ENCODE measurements around the gene CASP3. TPM values are rescaled to one million over a fixed set of nuclear protein-coding genes. Genes with fewer than 3 reads are reported as not detected.

CASP3 gene
- total and polyA plus RNA-seq, 9 of the 15 experiments (the other 6 are each of a cell fraction or from before 2014, with no cell fraction given): 17.6 to 40.1 (median 31.8) TPM

- FAIRE-seq (peak; percentile 6), ATAC-seq (no peak), DNase-seq (ENCODE audit: extremely low read depth in 1 of 4, low spot score in 3 of 4) (no peak)
- Histone ChIP-seq H2AFZ (ENCODE audit: low read depth, low read length) (no peak overlapping the region), H3K4me2 (ENCODE audit: insufficient read depth, low read length) (no peak overlapping the region), H3K27ac (ENCODE audit: extremely low read depth, low read depth, low read length) (no peak overlapping the region), H3K9ac (ENCODE audit: insufficient read depth in 1 of 2, low read depth in 2 of 2, low read length in 2 of 2) (no peak overlapping the region), H3K36me3 (ENCODE audit: control insufficient read depth, insufficient read depth, low read length) (peaks cover 71% of the 10 kb centered on the region), H3K9me3 (replicated peaks; ENCODE audit: control insufficient read depth, insufficient read depth, low read depth, low read length) (no peaks in the 10 kb centered on the region), H3K4me3 (no peak overlapping the region), H3K79me2 (ENCODE audit: control insufficient read depth, insufficient read depth, low read length) (peaks cover 12% of the 10 kb centered on the region; the same call in 2 of the 3 replicates), H4K20me1 (replicated peaks; ENCODE audit: control insufficient read depth, insufficient read depth, low read length) (no peaks in the 10 kb centered on the region), H3K27me3 (ENCODE audit: control insufficient read depth in 2 of 2, insufficient read depth in 2 of 2, low read length in 2 of 2) (no peaks in the 10 kb centered on the region), H3K4me1 (replicated peaks in 1 of 2; ENCODE audit: control insufficient read depth in 2 of 2, insufficient read depth in 2 of 2, low read length in 2 of 2) (no peaks in the 10 kb centered on the region), H3K9me1 (ENCODE audit: control insufficient read depth, insufficient read depth, low read length) (no peaks in the 10 kb centered on the region)
- POLR2A ChIA-PET: no interaction called here
- CTCF ChIA-PET (ENCODE audit: low intra/inter-chr PET ratio): no interaction called here
- TF ChIP-seq NFYB (IDR thresholded peaks at IDR 0.05; ENCODE audit: extremely low read depth, insufficient read length): no peak
- 95% methylated on average over 3 of the region's 3 CpGs for WGBS (ENCODE audit: insufficient coverage, low coverage, missing lambda C conversion rate)
- intact Hi-C loops (cut with micrococcal nuclease) (no loop called here), in situ Hi-C loops (cut with MboI) (no loop called here)
- BruUV-seq (replicated peaks): no TSS peak
These were observed 13.9 kb downstream of the CASP3 start for GRCh38 chr4:184635381-184635780.

DNA sequence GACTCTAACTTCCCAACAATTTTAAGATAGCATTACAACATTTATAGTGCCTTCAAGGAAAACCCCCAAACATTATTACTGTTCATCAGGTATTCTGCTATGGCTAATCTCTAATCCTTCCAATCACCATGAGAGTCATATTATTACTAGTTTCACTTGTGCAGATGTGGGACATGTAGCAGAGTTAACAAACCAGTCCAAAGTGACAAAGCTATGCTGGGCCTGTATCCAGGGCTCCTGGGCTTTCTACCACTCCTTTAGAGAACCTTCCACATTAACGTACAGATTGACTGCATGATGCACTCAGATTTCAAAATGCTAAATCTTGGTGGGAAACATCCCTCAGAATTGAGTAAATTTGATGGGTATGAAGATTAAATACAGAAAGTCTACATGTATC is 16.4 kb downstream of the CASP3 start:
- in situ Hi-C loops (cut with MboI) (no loop called here), intact Hi-C loops (cut with micrococcal nuclease) (no loop called here)
- Histone ChIP-seq H2AFZ (ENCODE audit: low read depth, low read length) (no peak overlapping the region), H4K20me1 (replicated peaks; ENCODE audit: control insufficient read depth, insufficient read depth, low read length) (no peaks in the 10 kb centered on the region), H3K9me3 (replicated peaks; ENCODE audit: control insufficient read depth, insufficient read depth, low read depth, low read length) (no peaks in the 10 kb centered on the region), H3K27ac (ENCODE audit: extremely low read depth, low read depth, low read length) (no peak overlapping the region), H3K36me3 (ENCODE audit: control insufficient read depth, insufficient read depth, low read length) (peaks cover 78% of the 10 kb centered on the region), H3K9me1 (ENCODE audit: control insufficient read depth, insufficient read depth, low read length) (no peaks in the 10 kb centered on the region), H3K27me3 (ENCODE audit: control insufficient read depth in 2 of 2, insufficient read depth in 2 of 2, low read length in 2 of 2) (no peaks in the 10 kb centered on the region), H3K4me2 (ENCODE audit: insufficient read depth, low read length) (no peak overlapping the region), H3K4me3 (no peak overlapping the region), H3K79me2 (ENCODE audit: control insufficient read depth, insufficient read depth, low read length) (no peaks in the 10 kb centered on the region), H3K9ac (ENCODE audit: insufficient read depth in 1 of 2, low read depth in 2 of 2, low read length in 2 of 2) (no peak overlapping the region), H3K4me1 (replicated peaks in 1 of 2; ENCODE audit: control insufficient read depth in 2 of 2, insufficient read depth in 2 of 2, low read length in 2 of 2) (no peaks in the 10 kb centered on the region)
- WGBS (ENCODE audit: insufficient coverage, low coverage, missing lambda C conversion rate): 94% methylated on average over 1 of the region's 1 CpG
- DNase-seq (ENCODE audit: extremely low read depth in 1 of 4, low spot score in 3 of 4) (no peak), ATAC-seq (no peak), FAIRE-seq (no peak)
- POLR2A ChIA-PET: no interaction called here
- CTCF ChIA-PET (ENCODE audit: low intra/inter-chr PET ratio): no interaction called here
- no TSS peak for BruUV-seq (replicated peaks)
- no peak for TF ChIP-seq NEUROD1 (IDR thresholded peaks at IDR 0.05; ENCODE audit: borderline replicate concordance, low read depth, low read length, partially characterized antibody)
- no peak for TF ChIP-seq NFIX (CRISPR knock-in tag; IDR thresholded peaks at IDR 0.05; ENCODE audit: low read depth)
- no peak for TF ChIP-seq KLF13 (tag; IDR thresholded peaks at IDR 0.05; ENCODE audit: borderline replicate concordance, low read depth)
- TF ChIP-seq, protein P1, sequence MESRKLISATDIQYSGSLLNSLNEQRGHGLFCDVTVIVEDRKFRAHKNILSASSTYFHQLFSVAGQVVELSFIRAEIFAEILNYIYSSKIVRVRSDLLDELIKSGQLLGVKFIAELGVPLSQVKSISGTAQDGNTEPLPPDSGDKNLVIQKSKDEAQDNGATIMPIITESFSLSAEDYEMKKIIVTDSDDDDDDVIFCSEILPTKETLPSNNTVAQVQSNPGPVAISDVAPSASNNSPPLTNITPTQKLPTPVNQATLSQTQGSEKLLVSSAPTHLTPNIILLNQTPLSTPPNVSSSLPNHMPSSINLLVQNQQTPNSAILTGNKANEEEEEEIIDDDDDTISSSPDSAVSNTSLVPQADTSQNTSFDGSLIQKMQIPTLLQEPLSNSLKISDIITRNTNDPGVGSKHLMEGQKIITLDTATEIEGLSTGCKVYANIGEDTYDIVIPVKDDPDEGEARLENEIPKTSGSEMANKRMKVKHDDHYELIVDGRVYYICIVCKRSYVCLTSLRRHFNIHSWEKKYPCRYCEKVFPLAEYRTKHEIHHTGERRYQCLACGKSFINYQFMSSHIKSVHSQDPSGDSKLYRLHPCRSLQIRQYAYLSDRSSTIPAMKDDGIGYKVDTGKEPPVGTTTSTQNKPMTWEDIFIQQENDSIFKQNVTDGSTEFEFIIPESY (CRISPR knock-in tag; IDR thresholded peaks at IDR 0.05): no peak
- TF ChIP-seq ZNF277 (CRISPR knock-in tag; IDR thresholded peaks at IDR 0.05; ENCODE audit: borderline replicate concordance): no peak
- no peak for TF ChIP-seq DEAF1 (CRISPR knock-in tag; IDR thresholded peaks at IDR 0.05)
- TF ChIP-seq CBFA2T2 (conservative IDR thresholded peaks at IDR 0.05): no peak
- no peak for TF ChIP-seq KLF10 (CRISPR knock-in tag; IDR thresholded peaks at IDR 0.05)
